HepG2 (cell line): ENCODE results near the gene JUND. TPM values are rescaled to one million over a fixed set of nuclear protein-coding genes. Genes with fewer than 3 reads are reported as not detected.
A peak's percentile ranks its signal among the peaks of the same experiment; 100 is the strongest.

Experiments
- GTF2F1 ChIP-seq: fragments of 150-350 bp; IDR thresholded peaks from 2 replicates; pipeline ENCODE4 v1.6.1; 2014; ENCODE audit warnings: low read length
- MTA1 ChIP-seq: sonication (generic); formaldehyde crosslinking; IDR thresholded peaks from 2 replicates; pipeline ENCODE4 v1.4.0; 2020; ENCODE audit warnings: missing genetic modification reagents, mild to moderate bottlenecking, borderline replicate concordance
- RBM39 ChIP-seq: fragments of 200-400 bp; formaldehyde crosslinking; IDR thresholded peaks from one replicate; pipeline ENCODE4 v1.6.1; 2018; ENCODE audit warnings: antibody characterized with exemption, mild to moderate bottlenecking, low read depth, low read length; ENCODE audit not compliant: poor library complexity, severe bottlenecking
- XBP1 ChIP-seq: sonication (generic); formaldehyde crosslinking; IDR thresholded peaks from 2 replicates; pipeline ENCODE4 v1.5.0; 2020; ENCODE audit warnings: missing genetic modification reagents
- ZFP82 ChIP-seq: sonication (generic); formaldehyde crosslinking; IDR thresholded peaks from 2 replicates; pipeline ENCODE4 v1.5.1; 2020; ENCODE audit warnings: mild to moderate bottlenecking, missing genetic modification reagents, borderline replicate concordance
- ZNF720 ChIP-seq: sonication (generic); formaldehyde crosslinking; IDR thresholded peaks from 2 replicates; pipeline ENCODE4 v1.4.0; 2020; ENCODE audit warnings: missing genetic modification reagents
- ZNF773 ChIP-seq: sonication (generic); formaldehyde crosslinking; IDR thresholded peaks from 2 replicates; pipeline ENCODE4 v1.4.0; 2020; ENCODE audit warnings: missing genetic modification reagents, borderline replicate concordance
- ZSCAN9 ChIP-seq: IDR thresholded peaks from 2 replicates; pipeline ENCODE4 v1.6.1; 2016; ENCODE audit warnings: borderline replicate concordance
- polyA plus RNA-seq, 8 experiments: library from polyadenylated mRNA; depleted of rRNA in 3 of 8; stranded (reverse) in 7 of 8; unstranded in 1 of 8; fragments of >200 nt; fragmentation: Illumina TruSeq in 4 of 8; extraction: Trizol in 4 of 8; gene quantifications; 2 replicates each; pipeline versions ENCODE4 v1.2.1 to v1.2.3, GENCODE V29; 2011 to 2016; ENCODE audit warnings: low read depth in 4 of 8, missing spikeins in 1 of 8, mixed read lengths in 1 of 8; ENCODE audit not compliant: insufficient read depth in 1 of 8
- total RNA-seq, 5 experiments: library from RNA; depleted of rRNA; stranded (reverse); fragments of >200 nt; fragmentation: Illumina TruSeq; extraction: Trizol; gene quantifications; 2 replicates each; pipeline ENCODE4 v1.2.3, GENCODE V29; 2016; ENCODE audit warnings: low read depth in 1 of 5
- TF ChIP-seq, protein P1 (sequence below), 2 experiments: fragments of 450-650 bp in 1 of 2; sonication (generic) in 1 of 2; formaldehyde crosslinking in 1 of 2; IDR thresholded peaks; 2 replicates each; pipeline versions ENCODE4 v1.6.1 to v1.8.0; 2016 to 2022; ENCODE audit warnings: antibody characterized with exemption in 1 of 2, mild to moderate bottlenecking in 1 of 2, missing genetic modification reagents in 1 of 2
- TF ChIP-seq, protein P2 (sequence below): sonication (generic); formaldehyde crosslinking; IDR thresholded peaks from 2 replicates; pipeline ENCODE4 v1.4.0; 2020; ENCODE audit warnings: missing genetic modification reagents, borderline replicate concordance
- TF ChIP-seq, protein P3 (sequence below): sonication (generic); formaldehyde crosslinking; IDR thresholded peaks from 2 replicates; pipeline ENCODE4 v1.4.0; 2020; ENCODE audit warnings: missing genetic modification reagents, mild to moderate bottlenecking, borderline replicate concordance
- TF ChIP-seq, protein P4 (sequence below): IDR thresholded peaks from 2 replicates; pipeline ENCODE4 v1.6.1; 2012; ENCODE audit warnings: low read depth, low read length, improper control_type of control experiment

Gene JUND
- total and polyA plus RNA-seq, 2 of the 13 experiments (the other 11 are each of a cell fraction or from before 2014, with no cell fraction given), result 41.2 to 59.8 TPM

DNA sequence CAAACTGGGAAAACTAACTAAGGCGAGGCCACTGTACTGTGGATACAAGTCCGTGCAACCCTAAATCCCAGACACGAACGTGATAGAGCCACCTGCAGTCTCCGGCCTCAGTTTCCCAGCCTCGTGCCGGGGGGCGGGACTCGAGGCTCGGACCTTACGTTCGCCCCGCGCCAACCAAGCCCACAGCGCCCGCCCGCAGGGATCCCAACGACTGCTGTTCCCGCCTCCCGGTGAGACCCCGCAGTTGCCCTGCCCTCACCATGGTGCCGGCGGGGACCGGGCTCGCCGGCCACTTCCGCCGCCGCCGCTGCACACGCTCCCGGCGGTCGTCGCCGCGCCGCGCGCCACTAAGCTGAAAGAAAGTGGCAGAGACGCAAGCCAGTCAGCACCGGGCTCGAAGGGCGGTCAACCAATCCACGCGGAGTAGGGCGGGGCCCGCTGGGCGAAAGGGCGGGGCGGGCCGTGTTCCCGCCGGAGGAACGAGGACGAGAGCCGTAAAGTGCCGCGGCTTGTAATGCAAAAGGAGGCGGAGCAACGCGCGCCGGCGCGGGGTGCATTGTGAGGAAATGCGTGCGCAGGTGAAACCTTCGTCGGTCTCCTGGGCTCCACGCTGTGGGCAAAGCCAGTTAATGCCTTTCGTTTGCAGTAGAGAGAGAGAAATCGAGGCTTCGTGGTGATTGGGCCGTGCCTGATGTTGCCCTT lies 41.5 kb upstream of the JUND start, which contains the start of gene LSM4 (continued):
- TF ChIP-seq, protein P1, sequence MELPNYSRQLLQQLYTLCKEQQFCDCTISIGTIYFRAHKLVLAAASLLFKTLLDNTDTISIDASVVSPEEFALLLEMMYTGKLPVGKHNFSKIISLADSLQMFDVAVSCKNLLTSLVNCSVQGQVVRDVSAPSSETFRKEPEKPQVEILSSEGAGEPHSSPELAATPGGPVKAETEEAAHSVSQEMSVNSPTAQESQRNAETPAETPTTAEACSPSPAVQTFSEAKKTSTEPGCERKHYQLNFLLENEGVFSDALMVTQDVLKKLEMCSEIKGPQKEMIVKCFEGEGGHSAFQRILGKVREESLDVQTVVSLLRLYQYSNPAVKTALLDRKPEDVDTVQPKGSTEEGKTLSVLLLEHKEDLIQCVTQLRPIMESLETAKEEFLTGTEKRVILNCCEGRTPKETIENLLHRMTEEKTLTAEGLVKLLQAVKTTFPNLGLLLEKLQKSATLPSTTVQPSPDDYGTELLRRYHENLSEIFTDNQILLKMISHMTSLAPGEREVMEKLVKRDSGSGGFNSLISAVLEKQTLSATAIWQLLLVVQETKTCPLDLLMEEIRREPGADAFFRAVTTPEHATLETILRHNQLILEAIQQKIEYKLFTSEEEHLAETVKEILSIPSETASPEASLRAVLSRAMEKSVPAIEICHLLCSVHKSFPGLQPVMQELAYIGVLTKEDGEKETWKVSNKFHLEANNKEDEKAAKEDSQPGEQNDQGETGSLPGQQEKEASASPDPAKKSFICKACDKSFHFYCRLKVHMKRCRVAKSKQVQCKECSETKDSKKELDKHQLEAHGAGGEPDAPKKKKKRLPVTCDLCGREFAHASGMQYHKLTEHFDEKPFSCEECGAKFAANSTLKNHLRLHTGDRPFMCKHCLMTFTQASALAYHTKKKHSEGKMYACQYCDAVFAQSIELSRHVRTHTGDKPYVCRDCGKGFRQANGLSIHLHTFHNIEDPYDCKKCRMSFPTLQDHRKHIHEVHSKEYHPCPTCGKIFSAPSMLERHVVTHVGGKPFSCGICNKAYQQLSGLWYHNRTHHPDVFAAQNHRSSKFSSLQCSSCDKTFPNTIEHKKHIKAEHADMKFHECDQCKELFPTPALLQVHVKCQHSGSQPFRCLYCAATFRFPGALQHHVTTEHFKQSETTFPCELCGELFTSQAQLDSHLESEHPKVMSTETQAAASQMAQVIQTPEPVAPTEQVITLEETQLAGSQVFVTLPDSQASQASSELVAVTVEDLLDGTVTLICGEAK (IDR thresholded peaks at IDR 0.05), result no peak
- TF ChIP-seq, protein P1 (CRISPR knock-in tag; IDR thresholded peaks at IDR 0.05), result peak; percentile 59; the same call in 1 of the 2 replicates
- TF ChIP-seq ZFP82 (CRISPR knock-in tag) (0 out of 2 replicates have a peak, but pooled peaks have one; percentile 65), GTF2F1 (no peak), ZNF720 (CRISPR knock-in tag) (no peak), RBM39 (peak; percentile 64), MTA1 (CRISPR knock-in tag) (peak; percentile 63; the same call in 1 of the 2 replicates), ZNF773 (CRISPR knock-in tag) (0 out of 2 replicates have a peak, but pooled peaks have one; percentile 11), ZSCAN9 (peak; percentile 41; the same call in 1 of the 2 replicates), XBP1 (0 out of 2 replicates have a peak, but pooled peaks have one; percentile 50)
- TF ChIP-seq, protein P2, sequence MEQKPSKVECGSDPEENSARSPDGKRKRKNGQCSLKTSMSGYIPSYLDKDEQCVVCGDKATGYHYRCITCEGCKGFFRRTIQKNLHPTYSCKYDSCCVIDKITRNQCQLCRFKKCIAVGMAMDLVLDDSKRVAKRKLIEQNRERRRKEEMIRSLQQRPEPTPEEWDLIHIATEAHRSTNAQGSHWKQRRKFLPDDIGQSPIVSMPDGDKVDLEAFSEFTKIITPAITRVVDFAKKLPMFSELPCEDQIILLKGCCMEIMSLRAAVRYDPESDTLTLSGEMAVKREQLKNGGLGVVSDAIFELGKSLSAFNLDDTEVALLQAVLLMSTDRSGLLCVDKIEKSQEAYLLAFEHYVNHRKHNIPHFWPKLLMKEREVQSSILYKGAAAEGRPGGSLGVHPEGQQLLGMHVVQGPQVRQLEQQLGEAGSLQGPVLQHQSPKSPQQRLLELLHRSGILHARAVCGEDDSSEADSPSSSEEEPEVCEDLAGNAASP (CRISPR knock-in tag), result 0 out of 2 replicates have a peak, but pooled peaks have one; percentile 17
- TF ChIP-seq, protein P3, sequence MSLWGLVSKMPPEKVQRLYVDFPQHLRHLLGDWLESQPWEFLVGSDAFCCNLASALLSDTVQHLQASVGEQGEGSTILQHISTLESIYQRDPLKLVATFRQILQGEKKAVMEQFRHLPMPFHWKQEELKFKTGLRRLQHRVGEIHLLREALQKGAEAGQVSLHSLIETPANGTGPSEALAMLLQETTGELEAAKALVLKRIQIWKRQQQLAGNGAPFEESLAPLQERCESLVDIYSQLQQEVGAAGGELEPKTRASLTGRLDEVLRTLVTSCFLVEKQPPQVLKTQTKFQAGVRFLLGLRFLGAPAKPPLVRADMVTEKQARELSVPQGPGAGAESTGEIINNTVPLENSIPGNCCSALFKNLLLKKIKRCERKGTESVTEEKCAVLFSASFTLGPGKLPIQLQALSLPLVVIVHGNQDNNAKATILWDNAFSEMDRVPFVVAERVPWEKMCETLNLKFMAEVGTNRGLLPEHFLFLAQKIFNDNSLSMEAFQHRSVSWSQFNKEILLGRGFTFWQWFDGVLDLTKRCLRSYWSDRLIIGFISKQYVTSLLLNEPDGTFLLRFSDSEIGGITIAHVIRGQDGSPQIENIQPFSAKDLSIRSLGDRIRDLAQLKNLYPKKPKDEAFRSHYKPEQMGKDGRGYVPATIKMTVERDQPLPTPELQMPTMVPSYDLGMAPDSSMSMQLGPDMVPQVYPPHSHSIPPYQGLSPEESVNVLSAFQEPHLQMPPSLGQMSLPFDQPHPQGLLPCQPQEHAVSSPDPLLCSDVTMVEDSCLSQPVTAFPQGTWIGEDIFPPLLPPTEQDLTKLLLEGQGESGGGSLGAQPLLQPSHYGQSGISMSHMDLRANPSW (CRISPR knock-in tag), result no peak
- TF ChIP-seq, protein P4, sequence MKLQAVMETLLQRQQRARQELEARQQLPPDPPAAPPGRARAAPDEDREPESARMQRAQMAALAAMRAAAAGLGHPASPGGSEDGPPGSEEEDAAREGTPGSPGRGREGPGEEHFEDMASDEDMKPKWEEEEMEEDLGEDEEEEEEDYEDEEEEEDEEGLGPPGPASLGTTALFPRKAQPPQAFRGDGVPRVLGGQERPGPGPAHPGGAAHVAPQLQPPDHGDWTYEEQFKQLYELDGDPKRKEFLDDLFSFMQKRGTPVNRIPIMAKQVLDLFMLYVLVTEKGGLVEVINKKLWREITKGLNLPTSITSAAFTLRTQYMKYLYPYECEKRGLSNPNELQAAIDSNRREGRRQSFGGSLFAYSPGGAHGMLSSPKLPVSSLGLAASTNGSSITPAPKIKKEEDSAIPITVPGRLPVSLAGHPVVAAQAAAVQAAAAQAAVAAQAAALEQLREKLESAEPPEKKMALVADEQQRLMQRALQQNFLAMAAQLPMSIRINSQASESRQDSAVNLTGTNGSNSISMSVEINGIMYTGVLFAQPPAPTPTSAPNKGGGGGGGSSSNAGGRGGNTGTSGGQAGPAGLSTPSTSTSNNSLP, result no peak
